Lung (tissue), 12 donors: ENCODE data around the gene RPRD1B. TPM values are rescaled to one million over a fixed set of nuclear protein-coding genes. Genes with fewer than 3 reads are reported as not detected.
"Not testable (repeated sequence)": the region's sequence is repeated elsewhere in the genome, so short reads cannot be mapped to it uniquely, and the experiment has no call there.

Experiments used
- ATAC-seq: fragments of 200-7000 bp; cut with Tn5 transposase; one replicate; pipeline ENCODE4 v1.9.1; 2020; ENCODE audit warnings: moderate number of reproducible peaks; ENCODE audit not compliant: insufficient read depth, low FRiP score
- DNase-seq, 3 donors: peaks; one replicate each; pipeline ENCODE4 v3.0.0-alpha.2; 2013 to 2017
- H3K27ac ChIP-seq, 2 donors: one replicate each; pipeline ENCODE4 v1.5.1; 2013; ENCODE audit warnings: mild to moderate bottlenecking in 2 of 2, moderate library complexity in 2 of 2, control low read depth in 1 of 2, inconsistent platforms in 1 of 2, low read depth in 1 of 2, low read length in 1 of 2
- H3K27me3 ChIP-seq, 3 donors: one replicate each; pipeline ENCODE4 v1.5.1; 2013; ENCODE audit warnings: low read length in 2 of 3; ENCODE audit not compliant: control insufficient read depth in 3 of 3, insufficient read depth in 3 of 3
- H3K36me3 ChIP-seq, 4 donors: one replicate each; pipeline ENCODE4 v1.5.1; 2013; ENCODE audit warnings: low read length in 4 of 4, mild to moderate bottlenecking in 1 of 4, moderate library complexity in 1 of 4; ENCODE audit not compliant: control insufficient read depth in 4 of 4, insufficient read depth in 4 of 4
- H3K4me1 ChIP-seq, 5 donors: one replicate each; pipeline ENCODE4 v1.5.1; 2013; ENCODE audit warnings: low read length in 5 of 5, mild to moderate bottlenecking in 2 of 5, moderate library complexity in 1 of 5; ENCODE audit not compliant: control insufficient read depth in 5 of 5, insufficient read depth in 5 of 5
- H3K4me3 ChIP-seq: one replicate; pipeline ENCODE4 v1.5.1; 2013; ENCODE audit warnings: mild to moderate bottlenecking, control low read depth, moderate library complexity
- H3K9ac ChIP-seq, 2 donors: one replicate each; pipeline ENCODE4 v1.5.1; 2013; ENCODE audit warnings: low read length in 2 of 2, control low read depth in 1 of 2; ENCODE audit not compliant: insufficient read depth in 1 of 2
- H3K9me3 ChIP-seq, 4 donors: one replicate each; pipeline ENCODE4 v1.5.1; 2013; ENCODE audit warnings: low read length in 3 of 4, mild to moderate bottlenecking in 1 of 4, moderate library complexity in 1 of 4; ENCODE audit not compliant: control insufficient read depth in 4 of 4, insufficient read depth in 3 of 4
- CTCF ChIP-seq: IDR thresholded peaks from 2 replicates; pipeline ENCODE4 v1.5.1; 2012; ENCODE audit warnings: mild to moderate bottlenecking; ENCODE audit errors: control extremely low read depth, extremely low read depth
- WGBS, 2 donors: extraction: QIAGEN DNeasy Blood & Tissue Kit; methylation state at CpG; one replicate each; pipeline ENCODE4 v1.1.7; 2013; 5-methylcytosine and 5-hydroxymethylcytosine counted together
- polyA plus RNA-seq, 2 donors: library from polyadenylated mRNA; stranded (reverse); fragments of 200-250 nt; gene quantifications; one replicate each; pipeline ENCODE4 v1.2.1, GENCODE V29; 2013
- total RNA-seq, 2 donors: library from RNA; depleted of rRNA in 1 of 2; stranded (reverse); fragments of >200 nt in 1 of 2; gene quantifications; one replicate each; pipeline ENCODE4 v1.2.1, GENCODE V29; 2014 to 2021
- donor health status: control.
- donor health status: control.
- donor health status: Bipolar disorder and iron deficiency.
- donor health status: healthy.
- donor health status: DM: yes; HTN: yes; CAD: no.

RPRD1B gene
- total and polyA plus RNA-seq, 4 donors, result 6.8 to 58.6 (median 26.6) TPM

- no peaks in the 10 kb centered on the region for H3K36me3 ChIP-seq
- no peak for TF ChIP-seq CTCF
- no peak overlapping the region for H3K4me3 ChIP-seq
- H3K27me3 ChIP-seq, result no peaks in the 10 kb centered on the region
- H3K9ac ChIP-seq, result no peak overlapping the region
- no peaks in the 10 kb centered on the region for H3K9me3 ChIP-seq
- WGBS, 2 donors, result 53 to 74% methylated on average over 1 of the region's 1 CpG
- ATAC-seq (no peak), DNase-seq (no peak)
- peaks cover 0 to 8% (median 5%) of the 10 kb centered on the region in 5 donors for H3K4me1 ChIP-seq
- H3K27ac ChIP-seq, result no peak overlapping the region
These were observed 65.4 kb downstream of the RPRD1B start for GRCh38 chr20:38098952-38099351.

DNA sequence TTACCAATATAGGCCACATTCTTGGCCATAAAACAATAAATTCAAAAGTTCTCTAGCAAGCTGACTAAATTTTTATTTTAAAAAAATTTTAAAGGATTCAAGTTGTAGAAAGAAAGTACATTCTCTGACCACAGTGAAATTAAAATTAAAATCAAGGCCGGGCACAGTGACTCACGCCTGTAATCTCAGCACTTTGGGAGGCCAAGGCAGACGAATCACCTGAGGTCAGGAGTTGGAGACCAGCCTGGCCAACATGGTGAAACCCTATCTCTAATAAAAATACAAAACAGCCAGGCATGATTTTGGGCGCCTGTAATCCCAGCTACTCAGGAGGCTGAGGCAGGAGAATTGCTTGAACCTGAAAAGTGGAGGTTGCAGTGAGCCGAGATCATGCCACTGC lies 68.7 kb downstream of the RPRD1B start:
- H3K9me3 ChIP-seq, H3K4me1 ChIP-seq, H3K9ac ChIP-seq, H3K36me3 ChIP-seq, H3K4me3 ChIP-seq, ATAC-seq, H3K27me3 ChIP-seq, H3K27ac ChIP-seq, DNase-seq: not testable (repeated sequence)
- 93 to 99% methylated on average over 5 of the region's 5 CpGs for WGBS, 2 donors

- H3K27me3 ChIP-seq, result no peaks in the 10 kb centered on the region
- TF ChIP-seq CTCF, result no peak
These were observed 70.7 kb downstream of the RPRD1B start for GRCh38 chr20:38104285-38104684.

GRCh38 chr20:38106461-38106860 lies 72.9 kb downstream of the RPRD1B start:
- no peaks in the 10 kb centered on the region for H3K27me3 ChIP-seq
- no peak for DNase-seq
- H3K9ac ChIP-seq, result no peak overlapping the region
- no peak for TF ChIP-seq CTCF
- H3K9me3 ChIP-seq, result no peaks in the 10 kb centered on the region
- no peak overlapping the region for H3K4me3 ChIP-seq
- H3K36me3 ChIP-seq, result no peaks in the 10 kb centered on the region
- WGBS, 2 donors, result 91 to 94% methylated on average over 5 of the region's 5 CpGs
- ATAC-seq, result no peak
- peak overlapping the region in 1 of 2 donors; percentile 35 for H3K27ac ChIP-seq
- H3K4me1 ChIP-seq, result peaks cover 10 to 36% (median 18%) of the 10 kb centered on the region in 5 donors

More at GRCh38 chr20:38104285-38104684, 70.7 kb downstream of the RPRD1B start:
- ATAC-seq, result no peak
- no peaks in the 10 kb centered on the region for H3K9me3 ChIP-seq
- H3K27ac ChIP-seq, result no peak overlapping the region
- peaks cover 0 to 14% (median 5%) of the 10 kb centered on the region in 5 donors for H3K4me1 ChIP-seq
- WGBS, 2 donors, result 48 to 64% methylated on average over 1 of the region's 1 CpG
- DNase-seq, result no peak
- H3K4me3 ChIP-seq, result no peak overlapping the region
- H3K36me3 ChIP-seq, result no peaks in the 10 kb centered on the region
- H3K9ac ChIP-seq, result no peak overlapping the region

GRCh38 chr20:38107386-38107785 lies 73.8 kb downstream of the RPRD1B start:
- not testable (repeated sequence) for H3K36me3 ChIP-seq, ATAC-seq, H3K27me3 ChIP-seq, DNase-seq, H3K4me3 ChIP-seq, H3K9me3 ChIP-seq, H3K9ac ChIP-seq, H3K27ac ChIP-seq
- WGBS, 2 donors, result 75 to 100% methylated on average over 1 of the region's 1 CpG
- H3K4me1 ChIP-seq, result peaks cover 10 to 43% (median 20%) of the 10 kb centered on the region in 5 donors

GRCh38 chr20:38107916-38108315 lies 74.4 kb downstream of the RPRD1B start:
- 86 to 94% methylated on average over 7 of the region's 7 CpGs for WGBS, 2 donors
- Histone ChIP-seq H3K4me1 (peaks cover 10 to 43% (median 20%) of the 10 kb centered on the region in 5 donors), H3K27ac (peak overlapping the region; percentile 32 to 88)
- H3K9ac ChIP-seq, ATAC-seq, DNase-seq, H3K36me3 ChIP-seq, H3K27me3 ChIP-seq, H3K4me3 ChIP-seq, H3K9me3 ChIP-seq: not testable (repeated sequence)
